ENCODE results near the gene ISL2. TPM values are rescaled to one million over a fixed set of nuclear protein-coding genes. Genes with fewer than 3 reads are reported as not detected.

Gene ISL2
- total RNA-seq, 4 donors from 2014 or later: 0.67 to 11.6 TPM; not detected in 2

GRCh38 chr15:76391309-76391708 is 54.7 kb downstream of the ISL2 start:
- no peak overlapping the region for H3K4me3 ChIP-seq
- H3K27ac ChIP-seq: no peak overlapping the region
- H3K27me3 ChIP-seq: no peaks in the 10 kb centered on the region
- H3K9me3 ChIP-seq: no peaks in the 10 kb centered on the region
- H3K36me3 ChIP-seq: peaks cover 0 to 3% (median 0%) of the 10 kb centered on the region in 3 donors
- H3K4me1 ChIP-seq: no peaks in the 10 kb centered on the region
- DNase-seq: no peak
- no peak for TF ChIP-seq POLR2A (IDR thresholded peaks at IDR 0.05)

DNA sequence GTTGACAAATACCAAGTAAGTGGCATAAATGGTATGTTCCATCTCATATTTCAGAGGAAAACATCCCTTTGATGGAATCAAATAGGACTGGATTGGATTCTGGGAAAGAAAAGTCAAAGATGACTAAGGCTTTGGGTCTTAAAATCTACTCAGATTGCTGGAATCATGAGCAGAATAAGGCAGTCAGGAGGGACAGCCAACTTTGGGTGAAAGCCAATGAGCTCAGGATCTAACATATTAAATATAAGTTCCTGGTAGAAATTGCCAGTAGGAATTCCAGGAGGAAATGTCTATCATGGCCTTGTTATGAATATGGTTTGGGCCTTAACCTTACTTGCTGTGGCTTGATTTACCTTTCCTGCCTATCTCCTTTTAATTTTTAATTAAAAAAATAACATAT is 55.3 kb downstream of the ISL2 start:
- no peaks in the 10 kb centered on the region for H3K9me3 ChIP-seq
- H3K27ac ChIP-seq: no peak overlapping the region
- no peak for TF ChIP-seq POLR2A (IDR thresholded peaks at IDR 0.05)
- TF ChIP-seq, protein P1, sequence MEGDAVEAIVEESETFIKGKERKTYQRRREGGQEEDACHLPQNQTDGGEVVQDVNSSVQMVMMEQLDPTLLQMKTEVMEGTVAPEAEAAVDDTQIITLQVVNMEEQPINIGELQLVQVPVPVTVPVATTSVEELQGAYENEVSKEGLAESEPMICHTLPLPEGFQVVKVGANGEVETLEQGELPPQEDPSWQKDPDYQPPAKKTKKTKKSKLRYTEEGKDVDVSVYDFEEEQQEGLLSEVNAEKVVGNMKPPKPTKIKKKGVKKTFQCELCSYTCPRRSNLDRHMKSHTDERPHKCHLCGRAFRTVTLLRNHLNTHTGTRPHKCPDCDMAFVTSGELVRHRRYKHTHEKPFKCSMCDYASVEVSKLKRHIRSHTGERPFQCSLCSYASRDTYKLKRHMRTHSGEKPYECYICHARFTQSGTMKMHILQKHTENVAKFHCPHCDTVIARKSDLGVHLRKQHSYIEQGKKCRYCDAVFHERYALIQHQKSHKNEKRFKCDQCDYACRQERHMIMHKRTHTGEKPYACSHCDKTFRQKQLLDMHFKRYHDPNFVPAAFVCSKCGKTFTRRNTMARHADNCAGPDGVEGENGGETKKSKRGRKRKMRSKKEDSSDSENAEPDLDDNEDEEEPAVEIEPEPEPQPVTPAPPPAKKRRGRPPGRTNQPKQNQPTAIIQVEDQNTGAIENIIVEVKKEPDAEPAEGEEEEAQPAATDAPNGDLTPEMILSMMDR (IDR thresholded peaks at IDR 0.05): no peak
- no peak for DNase-seq
- H3K4me3 ChIP-seq: no peak overlapping the region
- H3K27me3 ChIP-seq: no peaks in the 10 kb centered on the region
- H3K36me3 ChIP-seq: peaks cover 0 to 3% (median 0%) of the 10 kb centered on the region in 3 donors
- H3K4me1 ChIP-seq: no peaks in the 10 kb centered on the region

Other genes starting within 250 kb of the ISL2 start
- gene ETFA, start 25.3 kb upstream of the ISL2 start, total RNA-seq: 100 to 1,000 TPM; 110 to 175 (median 163) TPM

Data from Peyer's patch (tissue), 4 donors.